ENCODE measurements around the gene CFAP65.
A peak's percentile ranks its signal among the peaks of the same experiment; 100 is the strongest.

The CFAP65 gene

GRCh38 chr2:219062081-219062480 lies 20.8 kb upstream of the CFAP65 start:
- DNase-seq (ENCODE audit: low read depth in 1 of 2, low spot score in 1 of 2), result no peak

GRCh38 chr2:219060821-219061791 lies 19.8 kb upstream of the CFAP65 start, which contains the start of gene IHH:
TSS of gene IHH (minus strand) at chr2:219060921. CDS start at chr2:219060467, 454 bp downstream.
- no peak for DNase-seq (ENCODE audit: low read depth in 1 of 2, low spot score in 1 of 2)

- no peak for DNase-seq (ENCODE audit: low read depth in 1 of 2, low spot score in 1 of 2)
These were observed 18.7 kb upstream of the CFAP65 start for GRCh38 chr2:219059725-219060682.

- no peak for DNase-seq (ENCODE audit: low read depth in 1 of 2, low spot score in 1 of 2)
These were observed 18.0 kb upstream of the CFAP65 start for GRCh38 chr2:219059375-219059724.

- DNase-seq (ENCODE audit: low read depth in 1 of 2, low spot score in 1 of 2), result no peak
These were observed 17.4 kb upstream of the CFAP65 start for GRCh38 chr2:219058541-219059374.

- DNase-seq (ENCODE audit: low read depth in 1 of 2, low spot score in 1 of 2), result peak; percentile 51 to 54
These were observed 16.6 kb upstream of the CFAP65 start for GRCh38 chr2:219057709-219058540.

- DNase-seq (ENCODE audit: low read depth in 1 of 2, low spot score in 1 of 2), result no peak
These were observed 15.8 kb upstream of the CFAP65 start for GRCh38 chr2:219056896-219057708.

GRCh38 chr2:219056176-219056895 lies 15.0 kb upstream of the CFAP65 start:
- DNase-seq (ENCODE audit: low read depth in 1 of 2, low spot score in 1 of 2), result no peak

- DNase-seq (ENCODE audit: low read depth in 1 of 2, low spot score in 1 of 2), result no peak
These were observed 13.9 kb upstream of the CFAP65 start for GRCh38 chr2:219054956-219055903.

- DNase-seq (ENCODE audit: low read depth in 1 of 2, low spot score in 1 of 2), result no peak
These were observed 8.0 kb upstream of the CFAP65 start for GRCh38 chr2:219049282-219049681.

GRCh38 chr2:219045937-219046550 lies 4.7 kb upstream of the CFAP65 start:
- DNase-seq (ENCODE audit: low read depth in 1 of 2, low spot score in 1 of 2), result no peak

- no peak for DNase-seq (ENCODE audit: low read depth in 1 of 2, low spot score in 1 of 2)
These were observed 1.4 kb upstream of the CFAP65 start for GRCh38 chr2:219042750-219043149.

- no peak for DNase-seq (ENCODE audit: low read depth in 1 of 2, low spot score in 1 of 2)
These were observed 841 bp upstream of the CFAP65 start for GRCh38 chr2:219042157-219042556.

GRCh38 chr2:219038600-219038999 lies 2.7 kb downstream of the CFAP65 start:
- no peak for DNase-seq (ENCODE audit: low read depth in 1 of 2, low spot score in 1 of 2)

GRCh38 chr2:219037783-219038499 lies 3.4 kb downstream of the CFAP65 start:
- DNase-seq (ENCODE audit: low read depth in 1 of 2, low spot score in 1 of 2), result no peak

- DNase-seq (ENCODE audit: low read depth in 1 of 2, low spot score in 1 of 2), result no peak
These were observed 5.4 kb downstream of the CFAP65 start for GRCh38 chr2:219035942-219036341.

All from activated T-helper 1 cell treated with anti-CD3 and anti-CD28 coated beads, Interleukin-2, amount 50 U/mL, for 16 hours (primary cell).